Fibroblast of skin of left biceps (primary cell): ENCODE measurements around the gene TESK2.
"Not testable (repeated sequence)": the region's sequence is repeated elsewhere in the genome, so short reads cannot be mapped to it uniquely, and the experiment has no call there.

ENCODE experiments used
- DNase-seq, 2 experiments: peaks; one replicate each; pipeline ENCODE4 v3.0.0-alpha.2; 2013; ENCODE audit warnings: low read depth in 2 of 2

TESK2 gene

GRCh38 chr1:45375104-45376090, 115.6 kb downstream of the TESK2 start:
- no peak for DNase-seq

- DNase-seq: no peak
Measured at GRCh38 chr1:45373573-45373972, 117.4 kb downstream of the TESK2 start.

- no peak for DNase-seq
Measured at GRCh38 chr1:45370575-45370974, 120.4 kb downstream of the TESK2 start.

- no peak for DNase-seq
Measured at GRCh38 chr1:45365051-45365450, 125.9 kb downstream of the TESK2 start.

GRCh38 chr1:45364294-45364693, 126.7 kb downstream of the TESK2 start:
- no peak for DNase-seq

GRCh38 chr1:45360981-45361380, 130.0 kb downstream of the TESK2 start:
- DNase-seq: not testable (repeated sequence)

GRCh38 chr1:45359882-45360513, 131.0 kb downstream of the TESK2 start:
- DNase-seq: peak in 1 of 2 experiments; percentile 25

GRCh38 chr1:45356186-45356585, 134.8 kb downstream of the TESK2 start:
- no peak for DNase-seq

GRCh38 chr1:45355683-45356082, 135.3 kb downstream of the TESK2 start:
- no peak for DNase-seq

- no peak for DNase-seq
Measured at GRCh38 chr1:45354838-45355237, 136.1 kb downstream of the TESK2 start.

GRCh38 chr1:45353685-45354084, 137.3 kb downstream of the TESK2 start:
- no peak for DNase-seq

- no peak for DNase-seq
Measured at GRCh38 chr1:45351508-45351907, 139.5 kb downstream of the TESK2 start.

- DNase-seq: no peak
Measured at GRCh38 chr1:45348966-45349677, 141.8 kb downstream of the TESK2 start.

GRCh38 chr1:45348609-45348965, 142.4 kb downstream of the TESK2 start:
- DNase-seq: no peak

GRCh38 chr1:45348020-45348419, 142.9 kb downstream of the TESK2 start:
- DNase-seq: no peak

GRCh38 chr1:45346473-45346872, 144.5 kb downstream of the TESK2 start:
- DNase-seq: no peak

- no peak for DNase-seq
Measured at GRCh38 chr1:45345014-45345413, 145.9 kb downstream of the TESK2 start.

- no peak for DNase-seq
Measured at GRCh38 chr1:45344499-45344898, 146.5 kb downstream of the TESK2 start.

- no peak for DNase-seq
Measured at GRCh38 chr1:45340816-45341466, 150.0 kb downstream of the TESK2 start.

GRCh38 chr1:45339789-45340558, 151.0 kb downstream of the TESK2 start, which contains the start of the genes MUTYH and TOE1:
Gene MUTYH (minus strand): TSS chr1:45340440. CDS start chr1:45334505, 5,935 bp downstream.
Gene TOE1 (plus strand): TSS chr1:45340170. CDS start chr1:45340253, 83 bp downstream.
- peak; percentile 65 to 73 for DNase-seq
